Kidney (tissue), 14 donors: ENCODE data around the gene ERC2. TPM values are rescaled to one million over a fixed set of nuclear protein-coding genes. Genes with fewer than 3 reads are reported as not detected.

Experiments
- DNase-seq, 5 donors: peaks; one replicate each; pipeline ENCODE4 v3.0.0-alpha.2; 2013 to 2020
- FAIRE-seq: peaks from 2 replicates; lab custom pipeline; 2012; peaks lifted over from hg19 to GRCh38; lab: Jason Lieb, UNC
- H3K27ac ChIP-seq, 2 donors: one replicate each; pipeline ENCODE4 v1.7.0; 2013; ENCODE audit warnings: low read depth in 2 of 2, low read length in 2 of 2, inconsistent platforms in 1 of 2
- H3K27me3 ChIP-seq: one replicate; pipeline ENCODE4 v1.7.1; 2013; ENCODE audit warnings: low read length, inconsistent platforms; ENCODE audit not compliant: control insufficient read depth, insufficient read depth
- H3K36me3 ChIP-seq, 3 donors: one replicate each; pipeline versions ENCODE4 v1.7.0 to v1.7.1; 2013; ENCODE audit warnings: low read length in 3 of 3, control low read depth in 1 of 3, inconsistent platforms in 1 of 3; ENCODE audit not compliant: insufficient read depth in 3 of 3, control insufficient read depth in 2 of 3
- H3K4me1 ChIP-seq, 3 donors: one replicate each; pipeline versions ENCODE4 v1.7.0 to v1.7.1; 2013; ENCODE audit warnings: low read length in 3 of 3, inconsistent platforms in 1 of 3, low read depth in 1 of 3; ENCODE audit not compliant: control insufficient read depth in 2 of 3, insufficient read depth in 2 of 3
- H3K4me3 ChIP-seq, 3 donors: one replicate each; pipeline versions ENCODE4 v1.7.0 to v1.8.1; 2013; ENCODE audit warnings: low read length in 3 of 3, control low read depth in 1 of 3, inconsistent platforms in 1 of 3
- H3K9ac ChIP-seq, 3 donors: one replicate each; pipeline versions ENCODE4 v1.7.0 to v1.7.1; 2013; ENCODE audit warnings: low read length in 3 of 3, control low read depth in 1 of 3, inconsistent platforms in 1 of 3
- H3K9me3 ChIP-seq, 3 donors: one replicate each; pipeline versions ENCODE4 v1.7.0 to v1.7.1; 2013; ENCODE audit warnings: low read length in 3 of 3, control low read depth in 1 of 3, inconsistent platforms in 1 of 3; ENCODE audit not compliant: control insufficient read depth in 2 of 3, insufficient read depth in 1 of 3
- intact Hi-C: fragments of 100-400 bp; cut with DNase I; formaldehyde crosslinking; loops from one replicate; pipeline ENCODE4 v1.11.1; 2022
- polyA plus RNA-seq: library from polyadenylated mRNA; stranded (reverse); fragments of 350-450 nt; fragmentation: Illumina TruSeq; extraction: RNeasy Lipid Tissue Mini Kit (QIAGEN cat#74804); gene quantifications from one replicate; pipeline ENCODE4 v1.2.3, GENCODE V29; 2014; ENCODE audit warnings: low read depth, low replicate concordance; ENCODE audit not compliant: insufficient read depth
- total RNA-seq: library from RNA; stranded (reverse); fragmentation: NEBNext Ultra II Directional; extraction: Animal tissue kit (Norgen Biotek cat#: 25700); gene quantifications from one replicate; pipeline ENCODE4 v1.2.1, GENCODE V29; 2021
- TF ChIP-seq, protein P1 (sequence below): IDR thresholded peaks from 3 replicates; pipeline ENCODE4 v1.5.1; 2012; ENCODE audit warnings: mild to moderate bottlenecking, moderate library complexity, borderline replicate concordance; ENCODE audit not compliant: insufficient read depth; ENCODE audit errors: extremely low read depth
- donor health status: control.
- donor health status: control.
- donor health status: control.
- donor health status: control.
- donor health status: control.
- donor health status: DM: yes; HTN: yes; CAD: no.
- donor health status: Normal renal cell carcinoma (clear cell type).

ERC2 gene
- total and polyA plus RNA-seq, 2 donors from 2014 or later = 0.92 to 3.8 TPM

DNA sequence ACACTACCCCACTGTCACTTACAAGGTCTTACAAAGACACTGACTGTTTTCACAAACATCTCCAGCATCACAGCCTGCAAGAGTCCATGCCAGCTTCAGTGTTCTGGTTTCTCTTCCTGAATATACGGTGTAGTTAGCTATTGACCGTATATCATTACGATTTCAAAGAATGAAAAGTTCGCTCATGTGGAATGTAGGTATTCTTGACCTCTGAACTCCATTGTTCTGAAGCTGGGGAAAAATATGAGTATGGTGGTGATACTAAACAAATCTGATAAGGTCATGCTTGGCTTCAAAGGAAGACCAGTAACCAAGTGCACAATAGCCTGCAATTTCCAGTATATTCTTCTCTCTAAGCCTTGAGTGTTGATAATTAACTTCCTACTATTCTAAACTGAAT, 665.5 kb downstream of the ERC2 start:
- Histone ChIP-seq H3K9ac (no peak overlapping the region), H3K4me3 (no peak overlapping the region), H3K36me3 (no peaks in the 10 kb centered on the region), H3K27ac (no peak overlapping the region), H3K27me3 (no peaks in the 10 kb centered on the region), H3K9me3 (no peaks in the 10 kb centered on the region), H3K4me1 (no peaks in the 10 kb centered on the region)
- DNase-seq (no peak), FAIRE-seq (no peak)
- TF ChIP-seq, protein P1, sequence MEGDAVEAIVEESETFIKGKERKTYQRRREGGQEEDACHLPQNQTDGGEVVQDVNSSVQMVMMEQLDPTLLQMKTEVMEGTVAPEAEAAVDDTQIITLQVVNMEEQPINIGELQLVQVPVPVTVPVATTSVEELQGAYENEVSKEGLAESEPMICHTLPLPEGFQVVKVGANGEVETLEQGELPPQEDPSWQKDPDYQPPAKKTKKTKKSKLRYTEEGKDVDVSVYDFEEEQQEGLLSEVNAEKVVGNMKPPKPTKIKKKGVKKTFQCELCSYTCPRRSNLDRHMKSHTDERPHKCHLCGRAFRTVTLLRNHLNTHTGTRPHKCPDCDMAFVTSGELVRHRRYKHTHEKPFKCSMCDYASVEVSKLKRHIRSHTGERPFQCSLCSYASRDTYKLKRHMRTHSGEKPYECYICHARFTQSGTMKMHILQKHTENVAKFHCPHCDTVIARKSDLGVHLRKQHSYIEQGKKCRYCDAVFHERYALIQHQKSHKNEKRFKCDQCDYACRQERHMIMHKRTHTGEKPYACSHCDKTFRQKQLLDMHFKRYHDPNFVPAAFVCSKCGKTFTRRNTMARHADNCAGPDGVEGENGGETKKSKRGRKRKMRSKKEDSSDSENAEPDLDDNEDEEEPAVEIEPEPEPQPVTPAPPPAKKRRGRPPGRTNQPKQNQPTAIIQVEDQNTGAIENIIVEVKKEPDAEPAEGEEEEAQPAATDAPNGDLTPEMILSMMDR = no peak
- intact Hi-C loops = no loop called here

DNA sequence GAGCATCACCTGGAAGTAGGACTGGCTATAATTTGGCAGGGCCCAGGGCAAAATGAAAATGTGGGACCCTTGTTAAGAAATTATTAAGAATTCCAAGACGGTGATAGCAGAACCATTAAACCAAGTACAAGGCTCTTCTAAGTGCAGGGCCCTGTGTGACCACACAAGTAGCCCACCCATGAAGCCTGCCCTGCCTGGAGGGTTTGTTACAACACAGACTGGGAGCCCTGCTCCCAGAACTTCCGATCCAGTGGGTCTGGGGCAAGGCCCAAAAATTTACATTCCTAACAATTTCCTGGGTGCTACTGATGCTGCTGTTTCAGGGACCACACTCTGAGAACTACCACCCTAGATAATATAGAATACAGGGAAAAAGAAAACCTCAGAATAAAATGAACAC, 666.6 kb downstream of the ERC2 start:
- H3K27me3 ChIP-seq = no peaks in the 10 kb centered on the region
- H3K4me1 ChIP-seq = no peaks in the 10 kb centered on the region
- FAIRE-seq (no peak), DNase-seq (no peak)
- no peaks in the 10 kb centered on the region for H3K9me3 ChIP-seq
- TF ChIP-seq, protein P1 = no peak
- H3K36me3 ChIP-seq = no peaks in the 10 kb centered on the region
- H3K27ac ChIP-seq = no peak overlapping the region
- no peak overlapping the region for H3K4me3 ChIP-seq
- no peak overlapping the region for H3K9ac ChIP-seq
- intact Hi-C loops = no loop called here

DNA sequence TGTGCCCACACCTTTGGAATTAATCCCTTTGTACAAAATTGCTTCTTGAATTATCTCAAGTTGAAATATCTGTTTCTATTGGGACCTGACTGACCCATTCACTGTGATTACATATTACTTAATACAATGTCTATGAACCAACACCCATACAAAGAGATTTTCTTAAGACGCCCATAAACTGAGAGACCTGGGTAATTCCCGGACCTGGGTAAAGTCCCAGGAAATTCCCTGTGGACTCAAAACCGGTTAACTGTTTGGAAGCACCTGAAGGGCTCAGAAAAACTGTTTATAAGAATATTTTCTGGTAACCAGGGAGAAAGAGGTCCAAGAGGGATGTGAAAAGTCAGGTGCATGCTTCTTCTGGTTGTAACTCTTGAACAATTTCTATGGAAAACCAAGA, 667.2 kb downstream of the ERC2 start:
- H3K9ac ChIP-seq = no peak overlapping the region
- H3K36me3 ChIP-seq = no peaks in the 10 kb centered on the region
- H3K4me3 ChIP-seq = no peak overlapping the region
- no peak overlapping the region for H3K27ac ChIP-seq
- no peaks in the 10 kb centered on the region for H3K9me3 ChIP-seq
- H3K27me3 ChIP-seq = no peaks in the 10 kb centered on the region
- TF ChIP-seq, protein P1 = no peak
- FAIRE-seq = no peak
- intact Hi-C loops = no loop called here
- no peaks in the 10 kb centered on the region for H3K4me1 ChIP-seq
- no peak for DNase-seq

DNA sequence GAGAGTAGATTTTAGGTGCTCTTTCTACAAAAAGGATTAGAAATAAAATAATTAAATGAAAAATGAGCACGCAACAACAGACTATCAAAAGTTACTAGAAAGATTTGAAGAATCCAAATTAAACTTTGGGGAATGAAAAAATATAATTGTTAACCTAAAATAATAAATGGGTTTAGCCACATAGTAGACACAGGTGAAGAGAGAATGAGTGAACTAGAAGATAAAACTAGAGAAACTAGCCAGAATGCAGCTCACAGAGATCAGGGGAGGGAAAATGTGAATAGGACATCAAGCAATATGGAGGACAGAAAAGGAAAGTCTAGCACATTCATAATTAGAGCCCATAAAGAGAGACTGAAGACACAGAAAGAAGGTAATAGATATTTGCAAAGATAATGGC, 670.5 kb downstream of the ERC2 start:
- intact Hi-C loops = no loop called here
- TF ChIP-seq, protein P1 = no peak
- DNase-seq = no peak
- Histone ChIP-seq H3K27ac (no peak overlapping the region), H3K36me3 (no peaks in the 10 kb centered on the region), H3K4me1 (no peaks in the 10 kb centered on the region), H3K4me3 (no peak overlapping the region), H3K9me3 (no peaks in the 10 kb centered on the region), H3K9ac (no peak overlapping the region), H3K27me3 (no peaks in the 10 kb centered on the region)
- FAIRE-seq = no peak
